HG03439 (cell line): ENCODE measurements around the gene TLE3.

ENCODE experiments used
- ATAC-seq: cut with Tn5 transposase; IDR thresholded peaks from one replicate; pipeline ENCODE4 v1.9.1; 2021; ENCODE audit warnings: mild to moderate bottlenecking, moderate library complexity; ENCODE audit not compliant: unreplicated experiment

Gene TLE3

DNA sequence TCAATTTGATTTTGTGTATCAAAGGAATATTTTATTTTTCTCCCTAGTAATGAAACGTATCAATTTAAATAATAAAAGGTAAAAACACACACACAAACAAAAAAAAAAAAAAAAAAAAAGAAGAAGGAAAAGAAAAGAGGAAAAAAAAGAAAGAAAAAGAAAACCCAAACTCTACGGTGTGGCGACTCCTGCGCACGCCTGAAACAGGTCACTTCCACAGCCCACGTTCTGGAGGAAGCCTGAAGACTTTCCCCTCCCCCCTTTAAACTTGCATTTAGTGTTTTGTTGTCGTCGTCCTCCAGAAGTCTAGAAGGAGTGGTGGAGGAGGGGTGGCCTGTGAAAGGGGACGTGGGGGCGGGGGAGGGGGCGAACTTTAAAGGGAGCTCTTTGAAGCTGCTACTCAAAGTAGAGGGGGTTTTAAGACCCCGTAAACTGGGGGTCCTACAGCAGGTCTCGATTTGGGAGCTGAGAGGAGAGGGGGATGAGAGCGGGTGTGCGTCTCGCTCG is 2.3 kb upstream of the TLE3 start:
- ATAC-seq = no peak

DNA sequence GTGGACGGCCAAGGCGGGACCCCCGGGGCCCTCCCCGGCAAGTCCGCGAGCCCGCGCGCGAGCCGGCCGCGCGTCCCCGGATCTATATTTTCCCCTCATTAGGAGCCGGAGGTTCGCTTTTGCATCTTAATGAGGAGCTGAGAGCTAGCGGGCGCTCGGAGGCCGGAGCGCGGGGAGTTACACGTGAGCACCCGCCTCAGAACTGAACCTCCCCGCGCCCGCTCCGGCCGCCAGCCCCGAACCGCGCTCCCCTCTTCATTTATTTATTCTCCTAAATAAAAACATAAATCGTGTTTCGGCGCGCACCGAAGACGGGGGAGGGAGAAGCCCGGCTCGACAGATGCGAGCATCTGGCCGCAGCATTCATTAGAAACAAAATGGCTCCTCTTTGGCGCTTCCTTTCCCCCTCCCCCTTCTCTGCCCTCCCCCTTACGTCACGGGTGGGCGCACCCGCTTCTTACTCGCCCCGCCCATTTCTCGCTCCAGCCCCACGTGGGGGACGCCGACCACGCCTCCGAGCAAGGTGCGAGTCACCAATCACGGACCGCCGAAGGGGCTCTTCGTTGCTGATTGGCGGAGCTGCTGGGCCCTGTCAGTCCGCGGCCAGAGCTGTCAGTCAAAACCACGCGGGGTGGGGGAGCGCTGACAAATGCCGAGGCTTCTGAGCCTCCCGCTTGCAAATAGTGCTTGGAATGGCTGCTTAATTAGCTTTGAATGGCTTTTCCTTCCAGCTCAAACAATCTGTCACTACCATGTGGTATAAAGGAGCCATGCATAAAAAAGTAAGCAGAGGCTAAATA is 1.6 kb upstream of the TLE3 start:
- ATAC-seq = peak; percentile 53

DNA sequence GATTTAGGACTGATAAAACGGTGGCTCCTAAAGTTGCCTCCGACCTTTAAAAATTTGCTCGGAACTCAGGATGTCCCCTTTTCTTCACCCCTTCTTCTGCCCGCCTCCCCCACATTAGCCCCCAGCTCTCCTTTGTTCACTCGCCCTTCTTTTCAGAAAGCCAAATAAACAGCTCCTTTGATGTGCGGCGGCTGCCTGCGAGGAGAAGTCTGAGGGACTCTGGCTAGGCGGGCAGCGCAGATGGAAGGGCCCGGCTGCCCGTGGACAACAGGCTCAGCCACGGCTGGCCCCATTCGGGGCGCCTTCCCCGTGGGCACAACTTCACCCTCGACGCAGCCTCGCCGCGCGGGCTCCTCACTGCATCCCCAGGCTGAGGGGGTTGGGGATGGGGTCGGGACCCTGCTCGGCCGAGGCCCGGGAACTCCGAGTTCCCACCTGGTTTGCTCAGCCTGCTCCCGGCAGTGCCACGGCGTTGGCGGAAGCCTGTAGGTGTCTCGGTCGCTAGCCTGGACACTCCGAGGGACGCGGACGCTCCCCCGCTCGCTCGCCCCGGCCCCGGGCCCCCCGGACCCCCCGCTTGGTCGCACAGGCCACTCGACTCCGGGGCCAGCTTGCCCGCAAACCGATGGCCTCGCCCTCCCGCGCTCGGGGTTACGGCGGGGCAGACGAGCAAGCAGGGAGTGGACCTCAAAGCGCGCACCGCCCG is 897 bp upstream of the TLE3 start:
- ATAC-seq = no peak

DNA sequence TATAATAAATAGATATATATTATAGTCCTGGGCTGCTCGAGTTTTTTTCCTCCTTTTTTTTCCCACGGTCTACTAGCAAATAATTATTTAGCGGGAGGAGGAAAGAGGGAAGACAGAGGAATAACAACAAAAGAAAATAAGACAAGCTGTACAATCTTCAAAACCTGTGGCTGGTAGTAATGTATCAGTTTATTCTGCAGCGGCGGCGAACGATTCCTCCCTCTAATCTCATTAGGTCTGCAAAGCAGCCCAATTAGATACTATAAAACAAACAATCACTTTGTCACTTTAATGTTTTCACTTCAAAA is 390 bp upstream of the TLE3 start:
- no peak for ATAC-seq

DNA sequence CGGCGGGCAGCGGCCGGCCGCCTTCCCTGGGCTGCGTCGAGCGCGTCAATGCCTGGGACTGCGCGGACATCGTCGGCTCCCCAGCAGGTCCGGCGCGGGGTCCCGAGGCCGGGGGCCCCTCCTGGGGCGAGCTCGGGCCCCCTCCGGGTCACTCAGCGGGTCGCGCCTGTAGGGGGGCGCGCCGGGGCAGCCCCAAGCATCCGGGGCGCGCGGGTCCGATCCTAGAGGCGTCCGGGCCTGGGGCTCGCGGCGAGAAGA is 725 bp downstream of the TLE3 start:
- ATAC-seq = no peak

DNA sequence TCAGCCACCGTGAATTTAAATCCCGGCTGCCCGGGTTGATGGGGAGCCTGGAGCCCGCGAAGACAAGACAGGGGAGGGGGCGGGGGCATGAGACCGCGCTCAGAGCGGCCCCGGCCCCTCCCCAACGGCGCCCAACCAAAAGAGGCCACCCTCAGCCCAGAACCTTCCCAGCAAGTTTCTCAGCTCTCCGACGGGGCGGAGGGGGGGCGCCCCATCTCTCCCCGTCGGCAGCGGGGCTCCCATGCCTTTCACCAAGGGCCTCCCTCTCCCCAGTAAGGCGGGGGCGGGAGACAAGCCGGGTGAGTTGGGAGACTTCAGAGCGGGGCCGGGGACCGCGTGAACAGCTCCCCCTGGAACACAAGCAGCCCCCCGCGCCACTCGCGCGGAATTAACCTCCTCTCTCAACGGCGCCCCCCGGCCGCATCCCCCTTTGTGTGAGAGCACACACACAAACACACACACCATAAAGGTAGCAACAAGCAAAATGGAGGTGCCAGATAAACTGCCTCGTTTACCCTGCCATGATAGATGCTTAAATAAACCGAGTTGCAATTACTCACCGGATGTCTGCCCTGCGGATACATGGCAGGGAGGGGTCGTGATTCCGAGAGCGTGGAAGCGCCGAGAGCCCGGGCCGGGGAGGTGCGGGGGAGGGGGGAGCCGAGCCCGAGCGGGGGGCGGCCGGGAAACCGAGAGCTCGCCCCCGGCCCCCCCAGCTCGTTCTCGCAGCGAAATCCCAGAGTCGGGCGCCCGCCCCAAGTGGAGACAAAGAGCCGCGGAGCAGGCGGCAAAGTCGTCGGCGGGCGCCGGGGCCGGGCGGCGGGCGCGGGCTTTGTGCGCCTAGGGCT is 1.3 kb downstream of the TLE3 start:
- ATAC-seq = no peak

DNA sequence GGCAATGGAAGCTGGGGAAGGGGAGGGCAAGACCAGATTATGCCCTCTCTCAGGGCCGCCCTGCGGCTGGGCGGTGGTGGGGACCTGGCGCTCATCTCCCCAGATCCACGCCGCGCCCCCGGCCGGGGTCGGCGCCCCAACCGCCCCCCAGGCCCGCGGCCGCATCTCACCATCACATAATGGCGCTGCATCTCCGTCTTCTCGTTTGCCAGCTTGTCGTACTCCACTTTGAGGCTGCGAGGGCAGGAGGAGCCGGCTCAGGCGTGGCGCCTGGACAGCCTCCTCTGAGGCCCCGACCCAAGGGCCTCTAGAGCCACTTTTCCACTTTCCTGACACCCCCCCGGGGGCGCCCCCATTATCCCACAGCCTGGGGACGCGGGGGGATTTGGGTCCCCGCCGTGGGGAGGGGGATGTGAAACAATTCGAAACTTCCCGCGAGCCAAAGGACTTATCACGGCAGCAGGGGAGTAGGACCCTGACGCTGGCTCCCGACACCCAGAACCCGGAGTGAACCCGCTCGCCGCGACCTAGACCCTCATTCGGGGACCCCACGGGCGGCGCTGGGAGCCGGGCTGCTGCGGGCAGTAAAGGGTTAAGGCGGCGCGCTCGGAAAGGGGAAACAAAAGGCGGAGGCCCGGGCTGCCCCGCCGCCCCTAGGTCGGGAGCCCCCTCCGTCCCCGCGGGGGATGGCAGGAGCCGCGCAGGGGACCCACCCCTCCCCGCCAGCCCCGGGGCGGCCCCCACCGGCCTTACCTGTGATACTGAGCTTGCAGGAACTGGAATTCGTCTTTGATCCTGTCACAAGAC is 2.1 kb downstream of the TLE3 start:
- ATAC-seq = no peak

DNA sequence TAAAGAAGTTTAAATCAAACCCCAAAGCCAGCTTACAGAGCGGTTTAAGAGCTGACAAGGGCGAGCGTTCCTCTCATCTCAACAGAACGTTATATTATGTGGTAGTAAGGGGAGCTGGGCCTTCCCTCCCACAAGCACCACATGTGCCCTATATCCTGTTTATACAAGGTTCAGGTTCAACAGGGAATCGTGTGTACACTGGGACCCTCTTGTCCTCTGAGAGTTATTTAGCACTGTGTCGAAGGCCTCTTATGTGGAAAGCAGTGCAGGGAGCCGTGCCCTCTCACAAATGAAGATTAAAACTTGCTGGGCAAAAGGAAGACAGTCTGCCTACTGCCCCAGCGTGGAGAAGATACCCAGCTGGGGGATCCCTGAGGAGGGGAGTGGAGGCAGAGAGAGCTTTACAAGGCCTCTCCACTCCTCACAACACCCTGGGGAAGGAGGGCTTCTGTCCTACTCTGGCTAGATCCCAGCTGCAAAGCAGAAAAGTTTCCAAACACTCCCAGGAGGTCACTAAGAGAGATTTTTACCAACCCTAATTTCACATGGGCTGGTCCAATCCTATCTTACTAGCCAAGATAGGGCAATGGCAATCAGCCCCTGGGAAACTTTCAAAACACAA is 2.9 kb downstream of the TLE3 start:
- ATAC-seq = no peak

DNA sequence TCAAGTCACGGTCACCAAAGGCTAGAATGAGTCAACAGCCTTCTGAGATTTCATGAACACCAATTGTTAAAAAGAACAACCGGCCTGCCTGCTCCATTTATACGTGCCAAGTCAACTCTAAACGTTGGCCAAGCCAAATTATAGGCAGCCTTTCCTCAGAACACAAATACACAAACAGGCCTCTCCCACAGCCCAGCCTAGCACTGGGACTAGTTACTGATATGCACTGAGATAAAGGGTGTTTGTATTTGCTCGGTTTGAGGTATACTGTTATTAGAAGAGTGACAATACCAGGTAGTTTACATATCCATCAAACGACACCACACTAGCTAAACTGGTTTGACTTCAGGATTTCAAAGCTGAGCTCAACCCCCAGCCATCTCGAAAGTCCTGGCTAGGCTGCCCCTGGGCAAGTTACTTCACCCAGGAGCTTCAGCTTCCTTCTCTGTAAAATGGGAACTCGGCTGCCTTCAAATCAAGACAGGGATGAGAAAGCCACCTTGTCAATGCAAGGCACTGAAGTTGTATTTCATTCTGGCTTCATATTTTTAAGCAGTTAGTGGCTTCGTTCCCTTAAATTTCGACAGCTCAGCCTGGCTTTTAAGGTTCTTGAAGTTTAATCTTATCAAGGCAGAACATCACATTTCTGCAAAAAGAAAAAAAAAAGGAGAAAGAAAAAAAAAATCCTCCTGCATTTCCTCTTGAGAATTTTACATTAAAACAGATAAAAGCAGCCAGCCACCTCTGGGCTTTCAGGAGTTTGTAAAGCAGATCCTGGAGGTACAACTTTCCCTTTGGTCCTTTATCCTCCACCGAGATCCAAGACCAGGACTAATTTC is 4.0 kb downstream of the TLE3 start:
- no peak for ATAC-seq

DNA sequence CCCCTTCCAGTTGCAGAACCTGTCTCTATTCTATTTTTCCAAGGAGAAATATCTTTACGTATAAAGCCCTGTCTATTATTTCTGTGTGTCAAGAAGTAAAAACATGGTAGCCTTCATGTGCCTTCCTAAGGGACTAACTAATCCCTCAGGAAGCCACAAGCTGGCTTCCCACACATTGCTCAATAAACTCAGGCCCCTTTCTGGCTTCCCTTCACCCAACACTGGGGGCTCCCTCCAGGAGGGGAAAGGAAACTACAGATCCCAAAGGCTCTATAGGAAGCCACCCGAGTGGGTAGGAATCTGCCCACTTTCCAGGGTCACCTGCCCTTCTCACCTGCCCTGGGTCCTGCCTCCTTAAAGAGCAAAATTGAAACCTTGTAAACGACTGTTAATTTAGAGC is 4.6 kb downstream of the TLE3 start:
- ATAC-seq = no peak

DNA sequence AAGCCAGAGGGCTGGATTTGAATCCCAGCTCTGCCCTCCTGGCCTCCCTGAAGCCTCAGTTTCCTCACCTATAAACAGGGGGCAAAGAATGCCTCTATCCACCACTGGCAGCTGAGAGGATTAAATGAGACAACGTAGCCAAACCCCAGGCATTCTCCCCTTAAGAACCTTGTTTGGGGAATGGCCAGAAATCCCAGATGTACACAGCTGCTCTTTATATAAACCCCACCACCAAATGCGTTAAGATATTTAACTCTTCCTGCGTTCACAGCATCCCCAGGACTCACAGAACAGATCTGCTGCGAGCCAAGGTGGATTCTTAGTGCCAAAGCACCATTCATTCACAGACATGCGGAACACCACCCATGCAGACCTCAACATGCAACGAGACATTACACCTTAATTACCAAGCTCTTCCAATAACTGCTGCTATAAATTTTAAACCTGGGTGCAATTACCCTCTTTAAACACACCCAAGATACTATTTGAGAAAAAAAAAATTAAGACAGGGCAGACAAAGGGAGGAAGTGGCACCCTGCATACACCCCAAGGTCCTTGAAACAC is 5.2 kb downstream of the TLE3 start:
- no peak for ATAC-seq

DNA sequence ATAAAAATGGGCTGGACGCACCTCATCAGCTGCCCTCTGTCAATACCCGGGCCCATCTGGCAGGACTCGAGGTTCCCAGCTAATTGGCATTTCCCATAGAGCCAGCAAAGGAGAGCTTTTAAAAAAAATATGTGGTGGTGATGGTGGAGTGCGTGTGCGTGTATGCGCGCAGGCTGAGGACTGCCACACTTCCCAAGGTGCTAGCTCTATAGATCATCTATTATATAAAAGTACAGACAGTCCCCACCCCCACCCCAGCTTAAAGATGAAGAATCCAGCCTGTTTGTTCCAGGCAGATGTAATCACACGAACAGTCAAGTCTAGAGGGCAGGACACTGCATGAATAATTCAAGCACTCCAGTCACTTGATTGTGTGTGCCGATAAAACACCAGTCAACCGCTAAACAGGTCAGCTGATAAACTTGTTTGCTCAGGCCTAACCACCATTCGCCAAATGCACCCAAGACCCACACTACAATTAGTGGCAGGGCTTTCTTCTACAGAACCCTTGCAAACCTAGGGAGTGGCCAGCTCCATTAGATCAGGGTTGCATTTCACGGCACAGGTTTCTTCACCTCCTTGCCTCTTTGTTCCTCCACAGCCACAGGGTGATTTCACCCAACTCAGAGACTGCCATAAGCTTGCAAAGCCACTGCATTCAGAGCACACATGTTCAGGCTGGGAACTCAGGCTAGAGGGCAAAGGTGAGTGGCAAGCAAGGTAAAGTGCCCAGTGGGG is 5.8 kb downstream of the TLE3 start:
- ATAC-seq = no peak

DNA sequence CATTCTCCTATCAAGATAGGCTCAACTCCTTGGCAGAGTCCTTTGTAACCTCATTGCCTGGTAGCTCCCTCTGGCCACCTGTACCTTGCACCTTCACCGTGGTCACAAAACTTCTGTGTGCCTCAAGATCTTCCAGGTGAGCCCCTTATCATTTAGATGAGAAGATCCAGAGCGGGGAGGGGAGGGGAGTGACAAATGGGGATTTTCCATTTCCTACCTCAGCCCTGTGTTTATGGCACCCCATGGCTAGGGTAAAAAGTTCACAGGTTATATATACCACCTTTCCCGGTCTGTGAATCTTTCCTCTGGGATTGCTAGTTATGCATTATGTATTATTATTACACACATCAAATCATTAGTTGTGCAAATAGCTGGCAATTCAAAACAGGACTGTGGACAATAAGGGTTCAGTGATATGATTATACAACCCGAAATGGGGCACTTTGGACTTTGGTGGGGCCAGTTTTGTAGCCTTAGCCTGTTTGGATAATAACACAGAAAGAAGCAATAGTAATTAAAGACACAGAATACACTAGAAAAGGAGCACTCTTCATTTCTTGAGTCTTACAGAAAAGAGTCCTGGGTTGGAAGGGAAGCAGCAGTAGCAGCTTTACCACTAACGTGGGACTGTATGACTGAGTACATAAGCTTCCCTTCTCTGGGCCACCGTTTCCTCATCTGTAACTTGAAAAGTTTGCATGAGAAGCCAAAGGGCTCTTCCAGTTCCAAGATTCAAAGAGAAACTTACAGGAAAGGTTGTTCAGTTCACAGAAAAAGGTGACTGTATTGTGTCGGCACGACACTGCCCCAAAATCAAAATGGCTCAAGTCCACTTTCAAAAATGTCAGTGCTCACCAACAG is 7.1 kb downstream of the TLE3 start:
- ATAC-seq = no peak

DNA sequence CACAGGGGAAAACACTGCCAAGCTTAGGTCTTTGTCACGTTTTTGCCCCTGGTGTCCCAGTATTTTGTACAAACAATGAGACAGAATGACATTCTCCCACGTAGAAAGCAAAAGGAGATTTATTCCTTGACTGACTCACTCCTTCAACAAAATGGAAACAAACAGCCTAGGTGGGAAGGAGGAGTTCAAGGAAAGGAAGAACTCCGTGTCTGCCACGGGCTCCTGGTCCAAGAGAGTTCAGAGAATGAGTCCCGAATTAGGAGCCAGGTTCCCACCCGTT is 8.1 kb downstream of the TLE3 start:
- no peak for ATAC-seq

DNA sequence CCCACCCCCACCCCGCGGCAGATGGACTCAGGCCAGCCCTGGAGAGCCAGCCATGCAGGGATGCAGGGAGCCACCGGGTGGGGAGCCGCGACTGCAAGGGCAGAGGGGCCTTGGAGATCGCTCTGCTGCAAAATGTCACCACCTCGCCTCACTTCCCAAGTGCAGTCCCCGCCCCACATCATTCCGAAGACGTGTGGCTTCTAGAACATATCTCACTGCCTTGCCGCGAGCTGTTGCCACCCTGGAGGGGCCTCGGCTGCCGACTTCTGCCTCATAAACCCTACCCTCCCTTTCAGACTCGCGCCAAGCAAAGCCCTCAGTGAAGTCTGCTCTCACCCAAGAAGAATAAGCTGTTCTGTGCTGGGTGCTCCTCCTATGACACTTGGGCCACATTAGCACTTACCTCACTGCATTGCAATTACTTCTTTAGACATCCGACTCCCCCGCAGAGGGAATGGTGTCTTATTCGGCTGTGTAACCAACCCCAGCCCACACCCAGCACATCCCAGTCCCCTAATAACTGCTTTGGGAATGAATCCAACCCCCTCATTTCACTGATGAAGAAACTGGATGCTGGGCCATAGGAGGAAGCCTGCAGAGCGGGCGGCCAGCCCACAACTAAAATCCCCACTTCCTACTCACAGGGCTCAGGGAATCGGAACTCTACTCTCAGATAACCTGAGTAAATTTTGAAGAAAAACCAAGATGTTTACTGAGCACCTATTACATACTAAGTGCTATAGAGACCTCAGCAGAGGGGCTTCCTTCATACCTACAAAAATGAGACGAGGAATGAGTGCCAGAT is 8.6 kb downstream of the TLE3 start:
- no peak for ATAC-seq

DNA sequence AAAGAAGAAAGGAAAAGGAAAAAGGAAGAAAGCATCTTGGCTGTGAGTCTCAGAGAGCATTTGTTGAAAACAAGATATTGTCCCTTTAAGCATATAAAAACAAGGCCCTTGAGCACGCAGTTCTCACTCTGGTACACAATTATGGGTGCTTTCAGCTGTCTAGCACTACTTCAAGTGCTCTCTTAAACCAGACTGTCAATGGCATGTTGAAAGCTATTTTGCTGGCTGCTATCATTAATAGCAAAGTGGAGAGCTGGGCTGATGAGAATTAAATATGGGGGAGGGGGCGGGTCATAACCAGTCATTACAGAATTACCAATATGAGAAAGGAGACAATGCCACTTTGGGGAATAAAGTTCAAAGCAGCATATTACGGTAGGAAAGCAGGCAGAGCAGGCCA is 9.3 kb downstream of the TLE3 start:
- ATAC-seq = no peak

DNA sequence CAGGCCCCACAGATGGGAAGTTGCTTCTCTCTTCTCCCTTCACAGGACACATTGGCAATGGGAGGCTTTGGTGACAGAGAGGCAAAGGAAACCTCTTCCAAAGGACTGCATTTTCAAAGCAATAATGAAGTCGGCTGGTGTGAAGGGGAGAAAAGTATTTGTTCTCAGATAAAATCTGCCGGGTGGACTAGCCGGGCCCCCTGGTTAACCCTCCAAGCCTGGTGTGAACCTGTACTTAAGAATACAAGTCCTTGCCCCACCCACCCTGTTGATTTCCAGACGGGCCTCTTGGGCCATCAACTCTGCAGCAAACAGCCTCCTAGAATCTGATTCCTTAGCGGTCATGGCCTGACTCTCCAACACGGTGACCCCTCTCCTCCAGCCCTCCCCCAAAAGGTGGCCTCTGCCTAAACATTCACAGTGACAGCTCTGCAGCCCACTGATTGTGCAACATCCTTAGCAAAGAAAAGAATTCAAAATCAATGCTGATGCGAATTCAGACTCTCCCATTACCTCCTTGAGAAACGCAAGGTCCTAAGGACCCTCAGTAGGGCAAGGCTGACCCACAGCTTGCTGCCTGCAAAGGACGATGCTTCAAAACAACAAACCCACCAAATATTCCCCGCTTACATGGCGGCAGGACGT is 9.9 kb downstream of the TLE3 start:
- ATAC-seq = no peak
